T47D (cell line): ENCODE data around the gene RET.
A peak's percentile ranks its signal among the peaks of the same experiment; 100 is the strongest.
"Not testable (repeated sequence)": the region's sequence is repeated elsewhere in the genome, so short reads cannot be mapped to it uniquely, and the experiment has no call there.

Source experiments
- DNase-seq, 2 experiments: peaks; one replicate each; pipeline versions ENCODE4 v3.0.0 to v3.0.0-alpha.2; 2011 to 2012; ENCODE audit warnings: low read depth in 1 of 2, low spot score in 1 of 2
- JUND ChIP-seq: IDR thresholded peaks from 2 replicates; pipeline ENCODE4 v1.6.1; 2012; ENCODE audit warnings: low read depth
- in situ Hi-C: cut with HindIII; loops from 2 replicates; pipeline ENCODE4 v1.10.0; 2016; ENCODE audit warnings: low sequenced_read_pairs, low pct_unique_long_range_greater_than_20kb

The RET gene

GRCh38 chr10:43137717-43138020 is 60.8 kb downstream of the RET start:
- in situ Hi-C loops, result no loop called here
- DNase-seq, result peak; percentile 65 to 79
- no peak for TF ChIP-seq JUND

GRCh38 chr10:43138021-43138756 is 61.3 kb downstream of the RET start, which contains the start of gene CSGALNACT2:
CSGALNACT2 (plus strand) TSS chr10:43138445; CDS start chr10:43155150, 16,705 bp downstream.
- peak; percentile 92 to 96 for DNase-seq
- in situ Hi-C loops, result no loop called here
- no peak for TF ChIP-seq JUND

- in situ Hi-C loops, result no loop called here
- TF ChIP-seq JUND, result no peak
- DNase-seq, result peak in 1 of 2 experiments; percentile 38
These were observed 61.9 kb downstream of the RET start for GRCh38 chr10:43138757-43139241.

GRCh38 chr10:43141421-43141820 is 64.6 kb downstream of the RET start:
- TF ChIP-seq JUND, result no peak
- in situ Hi-C loops, result no loop called here

GRCh38 chr10:43145311-43145710 is 68.4 kb downstream of the RET start:
- in situ Hi-C loops, result no loop called here
- TF ChIP-seq JUND, result no peak
- no peak for DNase-seq

More at GRCh38 chr10:43141421-43141820, 64.6 kb downstream of the RET start:
- DNase-seq, result no peak

- in situ Hi-C loops, DNase-seq: not testable (repeated sequence)
These were observed 69.1 kb downstream of the RET start for GRCh38 chr10:43145936-43146335.

- in situ Hi-C loops, result no loop called here
- no peak for TF ChIP-seq JUND
These were observed 74.5 kb downstream of the RET start for GRCh38 chr10:43151371-43151770.

GRCh38 chr10:43153901-43154300 is 77.0 kb downstream of the RET start:
- no peak for DNase-seq
- in situ Hi-C loops, result no loop called here
- no peak for TF ChIP-seq JUND

More at GRCh38 chr10:43151371-43151770, 74.5 kb downstream of the RET start:
- DNase-seq, result no peak

- DNase-seq, result no peak
- in situ Hi-C loops, result no loop called here
- TF ChIP-seq JUND, result no peak
These were observed 78.4 kb downstream of the RET start for GRCh38 chr10:43155221-43155620.

- no peak for DNase-seq
- in situ Hi-C loops, result no loop called here
- no peak for TF ChIP-seq JUND
These were observed 78.9 kb downstream of the RET start for GRCh38 chr10:43155741-43156140.

GRCh38 chr10:43156590-43157341 is 79.9 kb downstream of the RET start:
- no peak for TF ChIP-seq JUND
- no peak for DNase-seq
- in situ Hi-C loops, result no loop called here

GRCh38 chr10:43158636-43159035 is 81.8 kb downstream of the RET start:
- no peak for TF ChIP-seq JUND
- in situ Hi-C loops, result no loop called here
- no peak for DNase-seq
